Measurements from ENCODE around the gene FAM193A.
"Not testable (repeated sequence)": the region's sequence is repeated elsewhere in the genome, so short reads cannot be mapped to it uniquely, and the experiment has no call there.

FAM193A gene

GRCh38 chr4:2725380-2725779 lies 188.9 kb downstream of the FAM193A start:
- TF ChIP-seq GATA1 (IDR thresholded peaks at IDR 0.05; ENCODE audit: low read depth, low read length) (no peak), POLR2A (IDR thresholded peaks at IDR 0.05; ENCODE audit: low read length) (no peak)

GRCh38 chr4:2726881-2727280 lies 190.4 kb downstream of the FAM193A start:
- not testable (repeated sequence) for DNase-seq

More at GRCh38 chr4:2725380-2725779, 188.9 kb downstream of the FAM193A start:
- no peak for DNase-seq

- DNase-seq, result no peak
- no peak for TF ChIP-seq POLR2A (IDR thresholded peaks at IDR 0.05; ENCODE audit: low read length)
- no peak for TF ChIP-seq GATA1 (IDR thresholded peaks at IDR 0.05; ENCODE audit: low read depth, low read length)
Measured at GRCh38 chr4:2728221-2728620, 191.8 kb downstream of the FAM193A start.

GRCh38 chr4:2728806-2729532 lies 192.5 kb downstream of the FAM193A start:
- no peak for TF ChIP-seq POLR2A (IDR thresholded peaks at IDR 0.05; ENCODE audit: low read length)
- no peak for TF ChIP-seq GATA1 (IDR thresholded peaks at IDR 0.05; ENCODE audit: low read depth, low read length)
- DNase-seq, result no peak

DNA sequence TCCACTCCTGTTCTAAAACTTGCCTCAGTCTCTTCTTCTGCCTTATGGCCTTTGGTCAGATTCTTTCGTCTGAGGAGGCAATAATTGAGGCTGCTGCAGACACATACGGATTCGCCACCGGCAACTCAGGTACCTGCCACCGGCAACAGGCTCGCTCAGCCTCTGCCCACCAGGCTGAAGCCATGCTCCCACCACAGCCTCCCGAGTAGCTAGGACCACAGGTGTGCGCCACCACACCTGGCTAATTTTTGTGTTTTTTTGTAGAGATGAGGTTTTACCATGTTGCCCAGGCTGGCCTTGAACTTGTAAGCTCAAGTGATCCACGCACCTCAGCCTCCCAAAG lies 193.1 kb downstream of the FAM193A start:
- TF ChIP-seq POLR2A (IDR thresholded peaks at IDR 0.05; ENCODE audit: low read length) (no peak), GATA1 (IDR thresholded peaks at IDR 0.05; ENCODE audit: low read depth, low read length) (no peak)
- no peak for DNase-seq

DNA sequence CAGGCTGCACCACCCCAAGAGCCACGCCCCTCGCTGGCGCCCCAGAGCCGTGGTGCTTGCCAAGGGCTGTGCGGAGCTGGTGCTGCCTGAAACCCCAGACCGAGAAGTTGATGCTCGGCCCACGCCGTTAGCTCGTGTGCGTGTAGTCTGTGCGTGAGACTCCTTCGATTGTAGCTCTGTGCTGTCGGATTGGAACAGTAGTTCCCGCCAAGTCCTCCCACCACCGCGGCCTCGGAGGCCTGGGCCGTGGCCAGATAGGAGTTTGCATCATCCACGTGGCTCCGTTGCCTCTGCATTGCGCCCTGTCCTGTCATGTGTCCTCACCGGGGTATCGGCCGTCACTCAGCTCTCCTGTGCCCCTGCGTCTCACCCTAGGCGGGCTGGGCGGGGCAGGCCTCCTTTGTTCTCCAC lies 195.5 kb downstream of the FAM193A start:
- TF ChIP-seq GATA1 (IDR thresholded peaks at IDR 0.05; ENCODE audit: low read depth, low read length) (no peak), POLR2A (IDR thresholded peaks at IDR 0.05; ENCODE audit: low read length) (no peak)

DNA sequence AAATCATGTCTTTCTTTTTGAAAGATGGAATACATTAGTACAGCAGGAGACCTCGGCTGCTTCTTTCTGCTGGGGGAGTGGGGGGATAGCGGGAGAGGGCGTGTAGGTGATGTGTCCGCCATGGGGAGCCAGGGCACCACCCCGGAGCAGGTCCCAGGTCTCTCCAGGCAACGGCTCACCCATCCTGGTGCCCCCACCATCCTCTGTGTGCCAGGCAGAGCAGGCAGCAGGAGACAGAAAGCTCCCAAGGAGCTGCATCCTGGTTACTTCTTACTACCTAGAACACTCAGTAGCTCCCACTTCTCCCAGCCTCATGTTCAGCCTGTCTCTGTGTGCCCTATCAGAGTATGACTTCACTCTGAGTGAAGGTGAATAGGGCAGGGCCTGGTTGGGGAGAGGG lies 196.1 kb downstream of the FAM193A start:
- DNase-seq, result no peak

More for the DNA sequence above, 195.5 kb downstream of the FAM193A start:
- no peak for DNase-seq

GRCh38 chr4:2733001-2733843 lies 196.8 kb downstream of the FAM193A start:
- DNase-seq, result no peak
- no peak for TF ChIP-seq POLR2A (IDR thresholded peaks at IDR 0.05; ENCODE audit: low read length)
- no peak for TF ChIP-seq GATA1 (IDR thresholded peaks at IDR 0.05; ENCODE audit: low read depth, low read length)

More for the DNA sequence above, 196.1 kb downstream of the FAM193A start:
- TF ChIP-seq GATA1 (IDR thresholded peaks at IDR 0.05; ENCODE audit: low read depth, low read length) (no peak), POLR2A (IDR thresholded peaks at IDR 0.05; ENCODE audit: low read length) (no peak)

DNA sequence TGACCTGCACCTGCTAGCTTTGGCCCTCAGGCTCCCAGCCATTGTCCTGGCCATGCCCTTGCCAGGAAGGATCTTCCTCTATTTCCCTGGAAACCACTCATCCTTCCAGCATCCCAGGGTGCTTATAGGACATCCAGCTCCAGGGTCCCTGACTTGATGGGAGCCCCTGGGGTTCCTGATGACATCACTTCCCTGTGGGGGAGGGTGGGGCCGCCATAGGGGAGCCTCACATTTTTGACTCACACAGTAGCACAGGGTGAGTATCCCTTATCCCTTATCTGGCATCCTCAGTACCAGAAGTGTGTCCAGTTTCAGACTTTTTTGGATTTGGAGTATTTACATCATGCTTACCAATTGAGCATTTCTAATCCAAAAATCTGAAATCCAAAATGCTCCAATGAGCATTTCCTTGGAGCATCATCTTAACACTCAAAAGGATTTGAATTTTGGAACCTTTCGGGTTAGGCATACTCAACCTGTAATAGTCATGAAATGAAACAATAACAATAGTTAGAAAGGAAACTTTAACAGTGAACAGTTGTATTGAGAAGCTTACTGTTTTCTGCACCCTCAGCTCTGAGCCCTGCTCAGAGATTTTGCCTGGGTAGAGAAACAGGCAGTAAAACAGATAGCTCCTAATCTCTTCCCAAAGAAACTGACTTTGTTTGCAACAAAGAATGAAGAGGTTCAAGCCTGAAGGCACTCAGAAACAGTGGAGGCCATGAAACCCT lies 197.6 kb downstream of the FAM193A start:
- DNase-seq, result no peak
- no peak for TF ChIP-seq GATA1 (IDR thresholded peaks at IDR 0.05; ENCODE audit: low read depth, low read length)
- no peak for TF ChIP-seq POLR2A (IDR thresholded peaks at IDR 0.05; ENCODE audit: low read length)

- TF ChIP-seq POLR2A (IDR thresholded peaks at IDR 0.05; ENCODE audit: low read length) (no peak), GATA1 (IDR thresholded peaks at IDR 0.05; ENCODE audit: low read depth, low read length) (no peak)
Measured at GRCh38 chr4:2734612-2735011, 198.2 kb downstream of the FAM193A start.

DNA sequence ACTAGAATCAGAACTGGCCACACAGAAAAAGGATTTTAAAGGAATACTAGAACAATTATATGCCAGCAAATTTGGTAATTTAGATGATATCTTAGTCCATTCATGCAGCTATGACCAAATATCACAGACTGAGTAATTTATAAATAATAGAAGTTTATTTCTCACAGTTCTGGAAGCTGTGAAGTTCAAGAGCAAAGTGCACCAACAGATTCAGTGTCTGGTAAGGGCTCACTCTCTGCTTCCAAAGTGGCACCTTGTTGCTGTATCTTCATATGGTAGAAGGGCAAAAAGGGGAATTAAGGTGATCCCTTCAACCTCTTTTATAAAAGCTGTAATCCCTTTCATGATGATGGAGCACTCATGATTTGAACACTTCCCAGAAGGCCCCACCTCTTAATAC lies 199.4 kb downstream of the FAM193A start:
- TF ChIP-seq GATA1 (IDR thresholded peaks at IDR 0.05; ENCODE audit: low read depth, low read length) (no peak), POLR2A (IDR thresholded peaks at IDR 0.05; ENCODE audit: low read length) (no peak)
- DNase-seq, result no peak

More at GRCh38 chr4:2734612-2735011, 198.2 kb downstream of the FAM193A start:
- no peak for DNase-seq

- peak; percentile 42 to 69 for DNase-seq
Measured at GRCh38 chr4:2738296-2738695, 201.8 kb downstream of the FAM193A start.

- no peak for DNase-seq
- TF ChIP-seq GATA1 (IDR thresholded peaks at IDR 0.05; ENCODE audit: low read depth, low read length) (no peak), POLR2A (IDR thresholded peaks at IDR 0.05; ENCODE audit: low read length) (no peak)
Measured at GRCh38 chr4:2741626-2742025, 205.2 kb downstream of the FAM193A start.

GRCh38 chr4:2742081-2742822 lies 205.8 kb downstream of the FAM193A start:
- no peak for DNase-seq
- TF ChIP-seq POLR2A (IDR thresholded peaks at IDR 0.05; ENCODE audit: low read length) (no peak), GATA1 (IDR thresholded peaks at IDR 0.05; ENCODE audit: low read depth, low read length) (no peak)

Measured in erythroblast (primary cell).